H9 (cell line): ENCODE results near the gene RNF215. TPM values are rescaled to one million over a fixed set of nuclear protein-coding genes. Genes with fewer than 3 reads are reported as not detected.

Source experiments
- DNase-seq: peaks from one replicate; pipeline ENCODE4 v3.0.0-alpha.2; 2017
- H2AFZ ChIP-seq: one replicate; pipeline ENCODE4 v1.6.1; 2013; ENCODE audit warnings: mild to moderate bottlenecking, low read length, control low read depth, moderate library complexity
- H2AK5ac ChIP-seq: 2 replicates; pipeline ENCODE4 v1.6.1; 2013; ENCODE audit warnings: low read length, control low read depth, mixed read lengths; ENCODE audit not compliant: insufficient read length
- H2BK120ac ChIP-seq: one replicate; pipeline ENCODE4 v1.6.1; 2013; ENCODE audit warnings: low read depth, mild to moderate bottlenecking, low read length, control low read depth, inconsistent platforms; ENCODE audit not compliant: poor library complexity, severe bottlenecking
- H2BK12ac ChIP-seq: 2 replicates; pipeline ENCODE4 v1.6.1; 2013; ENCODE audit warnings: low read length, control low read depth, mixed read lengths, low read depth; ENCODE audit not compliant: insufficient read length
- H2BK15ac ChIP-seq: 2 replicates; pipeline ENCODE4 v1.6.1; 2013; ENCODE audit warnings: low read depth, low read length, control low read depth
- H2BK20ac ChIP-seq: one replicate; pipeline ENCODE4 v1.6.1; 2013; ENCODE audit warnings: low read depth, mild to moderate bottlenecking, low read length, control low read depth, inconsistent platforms; ENCODE audit not compliant: poor library complexity, severe bottlenecking
- H2BK5ac ChIP-seq: 2 replicates; pipeline ENCODE4 v1.6.1; 2013; ENCODE audit warnings: low read length, control low read depth, mixed read lengths; ENCODE audit not compliant: insufficient read length
- H3K14ac ChIP-seq: 2 replicates; pipeline ENCODE4 v1.6.1; 2013; ENCODE audit warnings: low read length, control low read depth; ENCODE audit not compliant: insufficient read depth
- H3K18ac ChIP-seq: 2 replicates; pipeline ENCODE4 v1.6.1; 2013; ENCODE audit warnings: low read depth, mild to moderate bottlenecking, mixed read lengths, low read length, control low read depth; ENCODE audit not compliant: insufficient read length
- H3K23ac ChIP-seq: 2 replicates; pipeline ENCODE4 v1.6.1; 2013; ENCODE audit warnings: low read length, control low read depth, mixed read lengths, low read depth; ENCODE audit not compliant: insufficient read length
- H3K23me2 ChIP-seq: 2 replicates; pipeline ENCODE4 v1.6.1; 2013; ENCODE audit warnings: low read depth, mild to moderate bottlenecking, mixed read lengths, low read length, control low read depth; ENCODE audit not compliant: insufficient read length, poor library complexity, severe bottlenecking
- H3K27ac ChIP-seq: 2 replicates; pipeline ENCODE4 v1.5.1; 2013; ENCODE audit warnings: low read length, control low read depth, mixed read lengths, low read depth; ENCODE audit not compliant: insufficient read length
- H3K27me3 ChIP-seq: 2 replicates; pipeline ENCODE4 v1.6.1; 2013; ENCODE audit warnings: low read length, control low read depth, inconsistent platforms; ENCODE audit not compliant: insufficient read depth
- H3K4ac ChIP-seq: 2 replicates; pipeline ENCODE4 v1.6.1; 2013; ENCODE audit warnings: low read depth, mild to moderate bottlenecking, control low read depth, inconsistent platforms, low read length, moderate library complexity
- H3K4me1 ChIP-seq: 2 replicates; pipeline ENCODE4 v1.6.1; 2013; ENCODE audit warnings: low read length, control low read depth, inconsistent platforms; ENCODE audit not compliant: insufficient read depth
- H3K4me2 ChIP-seq: 2 replicates; pipeline ENCODE4 v1.6.1; 2013; ENCODE audit warnings: low read length, control low read depth, mixed read lengths; ENCODE audit not compliant: insufficient read length, insufficient read depth
- H3K56ac ChIP-seq: 2 replicates; pipeline ENCODE4 v1.6.1; 2013; ENCODE audit warnings: low read depth, mild to moderate bottlenecking, mixed read lengths, low read length, control low read depth; ENCODE audit not compliant: insufficient read length
- H3K79me1 ChIP-seq: 2 replicates; pipeline ENCODE4 v1.6.1; 2013; ENCODE audit warnings: low read depth, mild to moderate bottlenecking, moderate library complexity, low read length, control low read depth, inconsistent platforms; ENCODE audit not compliant: insufficient read depth, poor library complexity, severe bottlenecking
- H3K79me2 ChIP-seq: 2 replicates; pipeline ENCODE4 v1.6.1; 2013; ENCODE audit warnings: low read length, control low read depth, inconsistent platforms; ENCODE audit not compliant: insufficient read depth
- H3K9ac ChIP-seq: 2 replicates; pipeline ENCODE4 v1.6.1; 2013; ENCODE audit warnings: low read length, control low read depth, mixed read lengths; ENCODE audit not compliant: insufficient read length; ENCODE audit errors: extremely low read depth
- H3K9me3 ChIP-seq: one replicate; pipeline ENCODE4 v1.6.1; 2013; ENCODE audit warnings: low read depth, low read length, inconsistent platforms; ENCODE audit not compliant: control insufficient read depth
- H3T11ph ChIP-seq: one replicate; pipeline ENCODE4 v1.6.1; 2013; ENCODE audit warnings: mild to moderate bottlenecking, low read length, control low read depth, inconsistent platforms
- H4K20me1 ChIP-seq: one replicate; pipeline ENCODE4 v1.6.1; 2013; ENCODE audit not compliant: control insufficient read depth, insufficient read length, insufficient read depth
- H4K5ac ChIP-seq: 2 replicates; pipeline ENCODE4 v1.6.1; 2013; ENCODE audit warnings: low read depth, mild to moderate bottlenecking, mixed read lengths, low read length, control low read depth; ENCODE audit not compliant: insufficient read length
- H4K8ac ChIP-seq: replicated peaks from 2 replicates; pipeline ENCODE4 v1.6.1; 2013; ENCODE audit warnings: low read length, control low read depth, mixed read lengths, low read depth; ENCODE audit not compliant: insufficient read length
- H4K91ac ChIP-seq: 2 replicates; pipeline ENCODE4 v1.6.1; 2013; ENCODE audit warnings: low read depth, mild to moderate bottlenecking, moderate library complexity, mixed read lengths, low read length, control low read depth; ENCODE audit not compliant: insufficient read length
- H3K27ac Mint-ChIP-seq, 3 experiments: 2 replicates in 2 of 3; 3 replicates in 1 of 3; pipeline ENCODE4 v1.8.0; 2020 to 2021; ENCODE audit warnings: mixed read lengths in 3 of 3, mild to moderate bottlenecking in 1 of 3, moderate library complexity in 1 of 3
- H3K27me3 Mint-ChIP-seq: 2 replicates; pipeline ENCODE4 v1.8.0; 2021; ENCODE audit warnings: low read depth, mild to moderate bottlenecking, moderate library complexity, mixed read lengths
- H3K36me3 Mint-ChIP-seq, 3 experiments: 2 replicates in 2 of 3; 3 replicates in 1 of 3; pipeline ENCODE4 v1.8.0; 2020 to 2021; ENCODE audit warnings: low read depth in 3 of 3, mixed read lengths in 3 of 3; ENCODE audit not compliant: insufficient read depth in 1 of 3
- H3K4me1 Mint-ChIP-seq, 2 experiments: 2 replicates each; pipeline ENCODE4 v1.8.0; 2020; ENCODE audit warnings: mixed read lengths in 2 of 2
- H3K4me3 Mint-ChIP-seq, 2 experiments: 2 replicates in 1 of 2; 3 replicates in 1 of 2; pipeline ENCODE4 v1.8.0; 2020 to 2021; ENCODE audit warnings: mild to moderate bottlenecking in 2 of 2, mixed read lengths in 2 of 2, moderate library complexity in 1 of 2
- H3K9me3 Mint-ChIP-seq, 2 experiments: 2 replicates in 1 of 2; 3 replicates in 1 of 2; pipeline ENCODE4 v1.8.0; 2020; ENCODE audit warnings: mild to moderate bottlenecking in 2 of 2, mixed read lengths in 2 of 2, moderate library complexity in 1 of 2
- WGBS: extraction: QIAGEN DNeasy Blood & Tissue Kit; methylation state at CpG from one replicate; pipeline ENCODE4 v1.1.7; 2013; ENCODE audit warnings: missing lambda C conversion rate, low lambda C conversion rate, mixed read lengths; ENCODE audit not compliant: insufficient read length; ENCODE audit errors: extremely low coverage; 5-methylcytosine and 5-hydroxymethylcytosine counted together
- total RNA-seq: library from RNA; stranded (reverse); gene quantifications from 2 replicates; pipeline ENCODE4 v1.2.1, GENCODE V29; 2021
- TF ChIP-seq, protein P1 (sequence below): fragments of 200-600 bp; sonication (generic); conservative IDR thresholded peaks from 3 replicates; pipeline ENCODE4 v1.8.0; 2021; ENCODE audit warnings: antibody characterized with exemption, mild to moderate bottlenecking

Gene RNF215
- total RNA-seq, 1 experiment from 2014 or later = 24.5 TPM

DNA sequence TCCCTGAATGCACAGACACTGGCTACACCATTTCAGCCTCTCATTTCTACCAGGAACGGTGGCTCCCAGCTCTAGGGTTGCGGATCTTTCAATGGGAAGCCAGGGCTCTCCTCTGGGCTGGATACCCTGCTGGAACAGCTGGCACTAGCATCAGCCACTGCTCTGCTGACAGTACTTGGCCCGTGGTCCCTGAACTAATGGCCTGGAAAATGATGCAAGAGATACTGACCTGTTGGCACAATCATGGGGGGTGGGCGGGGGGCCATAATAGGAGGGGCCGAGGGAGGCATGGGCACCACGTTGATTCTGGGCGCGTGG lies 49.8 kb downstream of the RNF215 start:
- Histone ChIP-seq H3K23me2 (no peaks in the 10 kb centered on the region), H4K5ac (no peak overlapping the region), H4K91ac (no peak overlapping the region), H3K18ac (no peak overlapping the region), H2BK120ac (no peak overlapping the region), H3K27me3 (no peaks in the 10 kb centered on the region), H4K8ac (no peak overlapping the region), H3K79me1 (no peaks in the 10 kb centered on the region), H3K9me3 (no peaks in the 10 kb centered on the region), H3K79me2 (0 out of 2 replicates have a peak, but pooled peaks cover 2% of the 10 kb centered on the region), H3K4ac (no peak overlapping the region), H2AFZ (no peak overlapping the region), H3K14ac (no peak overlapping the region), H3K9ac (no peak overlapping the region), H2BK15ac (no peak overlapping the region), H3K56ac (no peak overlapping the region), H3K23ac (no peak overlapping the region), H2BK5ac (no peak overlapping the region), H2BK20ac (no peak overlapping the region), H3K27ac (no peak overlapping the region), H2AK5ac (no peak overlapping the region), H3K4me2 (no peak overlapping the region), H3T11ph (no peak overlapping the region), H4K20me1 (no peaks in the 10 kb centered on the region), H3K4me1 (no peaks in the 10 kb centered on the region), H2BK12ac (no peak overlapping the region)
- TF ChIP-seq, protein P1, sequence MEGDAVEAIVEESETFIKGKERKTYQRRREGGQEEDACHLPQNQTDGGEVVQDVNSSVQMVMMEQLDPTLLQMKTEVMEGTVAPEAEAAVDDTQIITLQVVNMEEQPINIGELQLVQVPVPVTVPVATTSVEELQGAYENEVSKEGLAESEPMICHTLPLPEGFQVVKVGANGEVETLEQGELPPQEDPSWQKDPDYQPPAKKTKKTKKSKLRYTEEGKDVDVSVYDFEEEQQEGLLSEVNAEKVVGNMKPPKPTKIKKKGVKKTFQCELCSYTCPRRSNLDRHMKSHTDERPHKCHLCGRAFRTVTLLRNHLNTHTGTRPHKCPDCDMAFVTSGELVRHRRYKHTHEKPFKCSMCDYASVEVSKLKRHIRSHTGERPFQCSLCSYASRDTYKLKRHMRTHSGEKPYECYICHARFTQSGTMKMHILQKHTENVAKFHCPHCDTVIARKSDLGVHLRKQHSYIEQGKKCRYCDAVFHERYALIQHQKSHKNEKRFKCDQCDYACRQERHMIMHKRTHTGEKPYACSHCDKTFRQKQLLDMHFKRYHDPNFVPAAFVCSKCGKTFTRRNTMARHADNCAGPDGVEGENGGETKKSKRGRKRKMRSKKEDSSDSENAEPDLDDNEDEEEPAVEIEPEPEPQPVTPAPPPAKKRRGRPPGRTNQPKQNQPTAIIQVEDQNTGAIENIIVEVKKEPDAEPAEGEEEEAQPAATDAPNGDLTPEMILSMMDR = no peak
- Mint-ChIP-seq H3K27ac (no peak overlapping the region), H3K36me3 (peaks cover 73 to 100% (median 97%) of the 10 kb centered on the region in 3 experiments), H3K9me3 (no peaks in the 10 kb centered on the region), H3K4me3 (no peak overlapping the region), H3K27me3 (no peaks in the 10 kb centered on the region), H3K4me1 (no peaks in the 10 kb centered on the region)
- WGBS = no CpG with 5 or more reads among the region's 8 CpGs
- DNase-seq = no peak
